GM19397 (cell line): ENCODE measurements around the gene DPH1.

Experiments
- ATAC-seq: cut with Tn5 transposase; IDR thresholded peaks from one replicate; pipeline ENCODE4 v1.9.1; 2021; ENCODE audit warnings: mild to moderate bottlenecking, moderate library complexity; ENCODE audit not compliant: unreplicated experiment

DPH1 gene

DNA sequence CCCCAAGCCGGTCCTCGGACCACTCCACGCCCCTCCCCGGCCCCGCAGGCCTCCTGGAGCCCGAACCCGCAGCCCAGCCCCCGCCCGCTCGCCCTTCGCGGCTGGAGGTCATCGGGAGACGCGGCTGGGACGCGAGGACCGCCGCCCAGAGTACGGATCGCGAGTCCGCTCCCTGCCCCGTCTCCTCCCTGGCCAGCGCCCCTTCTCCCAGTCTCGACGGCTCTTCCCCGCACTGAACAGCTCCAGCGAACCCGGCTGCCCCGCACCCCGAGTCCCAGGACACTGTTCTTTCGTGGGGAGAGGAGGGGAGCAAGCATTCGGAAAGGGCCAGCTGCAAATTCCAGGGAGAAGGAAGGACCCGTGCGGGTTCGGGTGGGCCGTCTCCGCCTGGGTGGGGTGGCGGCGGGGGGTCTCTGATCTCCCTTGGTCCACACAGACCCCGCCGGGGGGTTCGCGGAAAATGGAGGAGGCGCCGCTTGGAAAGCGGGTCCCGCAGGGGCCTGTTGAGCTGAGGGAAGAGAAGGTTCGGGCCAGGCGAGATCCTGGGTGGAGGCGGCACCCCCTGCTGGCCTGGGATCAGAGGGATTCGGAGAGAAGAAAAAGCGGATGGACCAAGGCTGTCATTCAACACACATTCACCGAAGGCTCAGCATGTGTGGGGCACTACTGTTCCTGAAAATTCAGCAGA, 4.2 kb upstream of the DPH1 start:
- ATAC-seq, result no peak

DNA sequence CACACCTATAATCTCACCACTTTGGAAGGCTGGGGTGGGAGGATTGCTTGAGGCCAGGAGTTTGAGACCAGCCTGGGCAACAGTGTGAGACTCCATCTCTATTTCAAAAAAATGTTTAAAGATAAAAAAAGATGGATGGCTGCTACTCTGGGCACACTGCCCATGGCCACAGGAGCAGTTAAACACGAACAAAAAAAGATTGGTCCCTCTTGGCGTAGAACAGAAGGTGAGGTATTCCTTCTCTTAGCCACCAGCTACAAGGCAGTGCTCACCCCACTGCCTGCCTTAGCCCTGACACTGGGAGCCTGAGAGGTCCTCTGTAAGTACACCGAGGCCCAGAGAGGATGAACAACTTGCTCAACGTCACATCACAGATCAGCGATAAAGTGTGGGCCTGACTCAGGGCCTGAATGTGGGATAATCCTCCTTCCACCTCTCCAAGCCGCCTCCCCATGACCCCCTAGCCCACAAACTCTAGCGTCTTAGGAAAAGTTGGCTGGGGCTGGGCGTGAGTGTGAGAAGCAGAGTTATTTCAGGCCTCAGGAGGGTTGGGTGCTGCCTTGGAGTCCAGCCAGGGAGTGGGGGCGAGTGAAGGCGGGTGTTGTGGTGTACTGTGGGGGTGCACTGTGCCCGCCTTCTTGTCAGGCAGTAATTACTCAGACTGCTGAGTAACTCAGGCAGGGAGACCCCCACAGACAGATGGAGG, 2.3 kb upstream of the DPH1 start:
- ATAC-seq, result no peak

DNA sequence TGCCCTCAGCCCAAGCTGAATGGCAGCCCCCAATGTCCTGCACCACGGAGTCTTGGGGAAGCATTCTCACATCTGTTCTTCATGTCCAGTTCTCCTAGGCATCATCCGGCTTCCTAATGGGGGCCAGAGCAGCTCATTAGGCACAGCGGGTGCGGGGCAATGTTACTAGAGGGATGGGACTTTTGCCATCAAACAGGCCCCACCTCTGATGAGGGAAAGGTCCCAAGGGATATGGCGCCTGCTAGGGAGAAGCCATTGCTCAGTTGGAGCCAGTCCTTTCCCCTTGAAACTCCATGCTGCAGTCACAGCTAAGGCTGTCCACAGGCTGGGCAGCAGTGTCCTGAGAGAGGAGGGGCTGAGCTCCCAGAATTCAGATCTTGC, 1.7 kb upstream of the DPH1 start:
- no peak for ATAC-seq

DNA sequence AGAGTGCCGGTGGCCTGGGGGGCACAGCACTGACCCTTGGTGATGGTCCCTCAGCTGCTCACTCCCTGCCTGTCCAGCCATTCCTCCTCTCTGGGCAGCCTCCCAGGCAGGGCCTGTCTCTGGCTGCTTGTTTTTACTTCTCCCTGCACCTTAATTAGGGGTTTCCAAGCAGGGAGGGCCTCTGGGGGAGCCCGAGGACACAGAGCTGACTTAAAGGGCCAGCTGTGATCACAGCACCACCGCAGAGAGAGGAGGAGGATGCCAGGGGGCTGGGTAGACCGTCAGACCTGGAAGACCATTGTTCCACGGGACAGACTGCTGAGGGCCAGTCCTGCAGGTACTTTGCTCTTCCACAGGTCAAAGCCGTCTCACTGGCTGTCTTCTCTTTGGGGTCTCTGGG, 1.2 kb upstream of the DPH1 start:
- ATAC-seq, result no peak

DNA sequence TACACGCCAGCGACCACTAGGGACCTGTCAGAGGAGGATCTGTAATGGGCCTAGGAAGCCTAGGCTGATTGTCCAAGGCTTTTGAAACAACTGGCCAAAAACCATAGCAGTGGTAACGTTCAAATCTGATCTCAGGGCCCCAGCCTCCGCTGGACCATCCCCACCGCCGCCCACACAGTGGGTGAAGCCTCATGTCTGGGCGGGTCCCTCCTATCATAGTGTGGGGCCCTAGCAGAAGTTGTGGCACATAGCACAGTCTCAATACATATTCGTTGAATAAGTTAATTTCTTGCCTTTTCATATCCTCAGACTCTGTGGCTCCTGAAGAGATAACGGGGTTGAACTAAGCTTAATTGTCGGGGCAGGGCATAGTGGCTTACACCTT, 818 bp downstream of the DPH1 start:
- ATAC-seq, result no peak

DNA sequence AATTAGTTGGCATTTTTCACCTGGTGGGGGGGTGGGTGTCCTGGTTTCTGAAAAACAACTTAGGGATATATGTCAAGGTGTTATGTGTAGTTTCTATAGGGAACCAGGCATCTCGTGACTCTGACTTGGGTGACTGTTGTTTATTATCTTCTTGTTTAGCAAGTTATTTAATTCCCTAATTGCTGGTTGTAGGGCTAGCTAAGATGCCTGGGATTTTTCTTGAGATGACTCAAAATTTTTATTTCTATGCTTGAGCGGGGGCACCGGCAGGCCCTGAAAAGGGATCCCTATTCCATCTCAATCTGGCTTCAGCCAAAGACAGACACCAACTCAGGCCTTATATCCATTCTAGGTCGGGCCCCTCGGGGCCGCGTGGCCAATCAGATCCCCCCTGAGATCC, 3.2 kb downstream of the DPH1 start:
- no peak for ATAC-seq

DNA sequence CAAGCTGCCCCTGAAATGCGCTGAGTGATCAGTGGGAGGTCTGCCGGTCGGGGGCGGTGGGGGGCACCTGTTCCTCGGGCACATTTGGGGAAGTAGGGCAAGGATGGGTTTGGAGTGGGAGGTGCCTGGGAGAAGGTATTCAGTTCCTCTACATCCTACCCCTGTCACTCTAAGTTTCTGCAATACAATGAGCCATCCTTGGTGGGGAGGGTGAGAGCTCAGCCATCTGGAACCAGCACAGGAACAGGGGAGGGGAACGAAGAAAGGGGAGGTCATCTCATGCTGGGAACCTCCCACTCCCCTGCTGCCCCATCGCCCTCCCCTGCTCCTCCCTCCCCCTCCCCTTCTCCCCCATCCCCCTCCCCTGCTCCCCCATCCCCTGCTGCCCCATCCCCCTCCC, 4.2 kb downstream of the DPH1 start:
- no peak for ATAC-seq

DNA sequence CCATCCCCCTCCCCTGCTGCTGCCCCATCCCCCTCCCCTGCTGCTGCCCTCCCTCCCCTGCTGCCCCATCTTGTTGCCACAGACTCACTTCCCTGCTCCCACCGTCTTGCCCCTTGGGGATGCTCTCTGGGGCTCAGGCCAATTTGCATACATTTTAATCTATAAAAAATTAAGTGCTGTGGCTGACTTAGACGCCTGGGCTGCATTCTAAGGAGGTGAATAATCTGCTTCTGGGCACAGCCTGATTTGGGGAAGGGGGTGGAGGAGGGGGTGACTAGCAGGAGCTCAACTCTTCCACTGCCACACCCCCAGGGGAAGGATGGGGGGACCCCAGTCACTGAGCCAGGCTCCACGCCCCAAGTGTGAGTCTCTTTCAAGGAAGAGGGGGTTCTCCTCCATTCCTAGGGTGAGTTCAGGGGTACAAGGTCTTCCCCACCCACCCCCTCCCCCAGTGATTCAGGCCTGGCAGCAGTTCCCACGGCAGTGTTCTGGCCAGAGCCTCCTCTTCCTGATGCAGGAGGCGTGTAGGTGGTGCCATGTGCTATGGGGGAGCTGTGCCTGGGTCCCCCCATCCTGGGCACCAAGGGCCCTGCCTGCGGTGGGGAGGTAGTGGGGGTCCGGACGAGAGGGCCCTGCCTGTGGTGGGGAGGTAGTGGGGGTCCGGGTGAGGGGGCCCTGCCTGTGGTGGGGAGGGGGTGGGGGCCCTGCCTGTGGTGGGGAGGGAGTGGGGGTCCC, 5.0 kb downstream of the DPH1 start:
- ATAC-seq, result no peak

DNA sequence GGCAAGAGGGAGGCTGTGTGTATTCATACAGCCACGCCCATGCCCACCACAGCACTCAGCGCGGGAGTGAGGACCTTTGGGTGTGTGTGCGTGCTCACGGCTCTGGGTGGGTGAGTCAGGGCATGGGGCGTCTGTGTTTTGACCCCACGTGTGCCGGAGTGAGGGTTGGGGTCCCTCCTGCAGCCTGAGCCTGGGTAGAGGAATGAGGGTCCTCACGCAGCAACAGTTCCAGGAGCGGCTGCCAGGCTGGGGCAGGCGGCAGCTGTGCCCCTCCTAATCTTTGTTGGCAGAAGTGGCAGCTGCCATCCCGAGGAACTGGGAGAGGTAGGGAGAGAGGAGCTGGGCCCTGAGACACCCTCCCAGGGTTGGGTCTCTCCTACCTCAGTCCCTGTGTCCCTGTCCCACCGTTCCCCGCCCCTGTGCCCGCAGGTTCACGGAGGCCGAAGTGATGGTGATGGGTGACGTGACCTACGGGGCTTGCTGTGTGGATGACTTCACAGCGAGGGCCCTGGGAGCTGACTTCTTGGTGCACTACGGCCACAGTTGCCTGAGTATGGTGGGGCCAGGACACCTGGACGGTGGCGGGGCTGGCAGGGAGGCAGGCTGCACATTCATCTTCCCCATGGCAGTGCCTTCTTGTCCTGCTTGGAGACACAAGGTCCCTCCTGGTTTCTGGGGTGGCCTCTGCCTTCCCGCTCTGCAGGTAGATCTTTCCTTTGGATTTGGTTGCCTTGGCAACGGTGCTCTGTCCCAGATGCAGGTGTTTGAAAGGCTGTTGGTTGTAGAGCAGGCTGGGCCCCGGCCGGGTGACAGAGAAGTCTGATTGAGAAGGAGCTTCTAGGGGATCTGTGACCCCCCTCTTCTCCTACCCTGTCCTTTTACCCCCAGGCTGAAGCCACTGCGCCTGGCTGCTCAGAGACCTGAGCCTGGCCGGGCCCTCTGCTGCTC, 5.9 kb downstream of the DPH1 start:
- ATAC-seq, result no peak

DNA sequence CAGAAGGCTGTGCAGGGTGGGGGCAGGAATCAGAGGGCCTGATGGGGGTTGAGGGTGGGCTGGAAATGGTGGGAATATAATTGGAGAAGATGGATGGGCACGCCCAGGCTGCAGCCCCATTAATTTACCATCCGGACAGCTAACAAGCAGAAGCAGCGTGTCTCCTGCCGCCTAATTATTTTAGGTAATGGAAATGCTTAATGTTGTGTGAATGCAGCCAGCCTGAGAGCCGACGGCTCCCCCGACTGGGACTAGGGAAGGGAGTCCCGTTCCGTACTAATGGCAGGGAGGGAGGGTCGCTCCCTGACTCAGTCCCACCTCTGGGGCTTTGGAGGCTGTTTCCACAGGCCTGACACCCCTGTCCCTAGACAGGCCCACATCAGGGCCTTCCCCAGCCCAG, 7.2 kb downstream of the DPH1 start:
- no peak for ATAC-seq

DNA sequence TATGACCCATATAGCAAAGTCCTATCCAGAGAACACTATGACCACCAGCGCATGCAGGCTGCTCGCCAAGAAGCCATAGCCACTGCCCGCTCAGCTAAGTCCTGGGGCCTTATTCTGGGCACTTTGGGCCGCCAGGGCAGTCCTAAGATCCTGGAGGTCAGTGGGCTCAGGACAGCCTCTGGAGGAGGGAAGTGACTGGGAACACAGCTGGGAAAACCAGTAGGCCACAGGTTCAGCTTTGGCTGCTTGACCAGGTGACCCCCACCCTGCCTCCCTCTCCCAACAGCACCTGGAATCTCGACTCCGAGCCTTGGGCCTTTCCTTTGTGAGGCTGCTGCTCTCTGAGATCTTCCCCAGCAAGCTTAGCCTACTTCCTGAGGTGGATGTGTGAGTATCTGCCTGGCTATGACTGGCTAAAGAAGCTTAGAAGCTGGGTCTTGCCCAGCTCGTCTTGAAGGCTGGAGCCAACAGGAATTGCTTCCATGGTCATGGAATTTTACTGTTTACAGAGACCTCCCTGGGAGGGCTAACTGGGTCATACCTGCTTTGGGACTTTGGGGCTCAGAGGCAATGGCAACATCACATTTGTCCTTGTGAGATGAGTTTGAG, 10.4 kb downstream of the DPH1 start:
- ATAC-seq, result no peak

DNA sequence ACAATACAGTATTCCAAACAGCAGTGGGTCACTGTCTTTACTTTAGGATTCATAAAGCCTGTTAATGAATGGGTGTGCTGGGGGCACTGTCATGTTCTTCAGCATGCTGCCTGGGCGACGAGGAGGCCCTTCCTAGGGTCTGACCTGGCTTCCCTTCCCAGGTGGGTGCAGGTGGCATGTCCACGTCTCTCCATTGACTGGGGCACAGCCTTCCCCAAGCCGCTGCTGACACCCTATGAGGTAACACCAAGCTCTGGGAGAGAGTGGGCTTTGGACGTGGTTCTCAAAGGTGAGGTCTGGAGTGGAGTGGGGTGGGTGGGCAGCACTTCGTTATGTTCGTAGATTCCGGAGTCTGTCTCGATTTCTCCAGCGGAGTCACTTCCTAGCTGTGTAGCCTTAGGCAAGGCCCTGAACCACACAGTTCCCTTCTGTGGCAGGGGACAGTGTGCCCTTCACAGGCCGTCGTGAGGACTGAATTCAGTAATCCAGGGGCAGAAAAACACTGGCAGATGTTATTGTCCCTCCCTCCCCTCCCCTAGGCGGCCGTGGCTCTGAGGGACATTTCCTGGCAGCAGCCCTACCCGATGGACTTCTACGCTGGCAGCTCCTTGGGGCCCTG, 11.1 kb downstream of the DPH1 start:
- no peak for ATAC-seq

DNA sequence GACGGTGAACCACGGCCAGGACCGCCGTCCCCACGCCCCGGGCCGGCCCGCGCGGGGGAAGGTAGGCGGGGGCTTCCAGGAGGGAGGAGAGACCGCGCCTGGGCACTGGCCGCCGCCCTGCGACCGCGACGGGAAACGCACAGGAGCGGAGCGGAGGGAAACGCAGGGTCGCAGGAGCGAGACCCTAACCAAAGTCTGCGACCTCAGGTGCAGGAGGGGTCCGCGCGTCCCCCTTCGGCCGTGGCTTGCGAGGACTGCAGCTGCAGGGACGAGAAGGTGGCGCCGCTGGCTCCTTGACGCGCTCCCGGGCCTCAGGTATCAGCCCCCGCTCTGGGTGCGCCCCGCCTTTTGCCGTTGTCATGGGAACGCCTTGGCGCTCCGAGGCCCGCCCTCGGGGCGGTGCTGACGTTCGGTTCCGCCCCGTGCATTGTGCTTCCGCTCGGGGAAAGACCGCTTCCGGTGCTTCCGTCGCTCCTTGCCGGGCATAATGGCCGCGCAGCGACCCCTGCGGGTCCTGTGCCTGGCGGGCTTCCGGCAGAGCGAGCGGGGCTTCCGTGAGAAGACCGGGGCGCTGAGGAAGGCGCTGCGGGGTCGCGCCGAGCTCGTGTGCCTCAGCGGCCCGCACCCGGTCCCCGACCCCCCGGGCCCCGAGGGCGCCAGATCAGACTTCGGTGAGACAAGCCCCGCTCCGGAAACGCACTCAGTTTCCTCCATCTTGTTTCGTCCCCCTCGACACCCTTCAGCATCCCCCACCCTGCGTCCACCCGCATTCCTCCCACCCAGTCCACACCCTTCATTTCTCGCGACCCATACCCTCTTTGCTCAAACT, 11.8 kb downstream of the DPH1 start, which contains the start of gene OVCA2:
TSS of gene OVCA2 (plus strand) at position 462 of the 829 bp plus-strand sequence. CDS start at position 488, 26 bp downstream.
- peak; percentile 95 for ATAC-seq

DNA sequence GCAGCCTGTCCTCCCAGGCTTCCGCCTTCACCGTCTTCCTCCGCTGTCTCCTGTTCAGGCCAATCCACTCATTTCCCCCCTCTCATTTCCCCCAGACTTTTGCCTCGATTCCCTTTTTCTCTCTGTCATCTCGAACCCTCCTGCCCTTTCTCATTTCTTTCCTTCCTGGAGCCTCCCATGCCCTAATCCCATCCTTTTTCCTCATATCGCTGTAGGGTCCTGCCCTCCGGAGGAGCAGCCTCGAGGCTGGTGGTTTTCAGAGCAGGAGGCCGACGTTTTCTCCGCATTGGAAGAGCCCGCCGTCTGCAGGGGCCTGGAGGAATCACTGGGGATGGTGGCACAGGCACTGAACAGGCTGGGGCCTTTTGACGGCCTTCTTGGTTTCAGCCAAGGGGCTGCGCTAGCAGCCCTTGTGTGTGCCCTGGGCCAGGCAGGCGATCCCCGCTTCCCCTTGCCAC, 12.5 kb downstream of the DPH1 start:
- no peak for ATAC-seq

DNA sequence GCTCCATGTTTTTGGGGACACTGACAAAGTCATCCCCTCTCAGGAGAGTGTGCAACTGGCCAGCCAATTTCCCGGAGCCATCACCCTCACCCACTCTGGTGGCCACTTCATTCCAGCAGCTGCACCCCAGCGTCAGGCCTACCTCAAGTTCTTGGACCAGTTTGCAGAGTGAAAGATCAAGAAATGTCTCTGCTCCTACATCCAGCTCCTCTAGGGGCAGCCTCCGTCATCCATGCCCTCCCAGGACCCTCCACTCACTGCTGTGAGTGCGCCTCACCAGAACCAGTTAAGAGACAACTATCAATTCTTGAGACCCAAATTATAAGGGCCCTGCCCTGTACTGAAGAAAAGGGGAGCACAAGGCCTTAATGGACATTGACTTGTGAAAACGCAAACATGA, 13.0 kb downstream of the DPH1 start:
- ATAC-seq, result no peak

DNA sequence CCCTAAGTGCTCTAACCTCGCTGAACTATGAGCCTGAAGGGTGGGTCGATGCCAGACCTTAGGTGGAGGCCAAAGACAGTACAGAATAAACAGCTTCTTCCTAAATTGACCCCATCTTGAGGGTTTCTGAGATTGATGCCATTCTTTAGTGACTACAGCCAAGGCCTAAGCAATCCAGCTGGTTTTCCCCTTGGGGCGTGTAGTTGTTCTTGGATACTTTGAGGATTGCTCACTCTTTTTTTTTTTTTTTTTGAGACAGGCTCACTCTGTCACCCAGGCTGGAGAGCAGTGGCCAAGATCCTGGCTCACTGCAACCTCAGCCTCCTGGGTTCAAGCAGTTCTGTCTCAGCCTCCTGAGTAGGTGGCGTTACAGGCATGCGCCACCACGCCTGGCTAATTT, 13.8 kb downstream of the DPH1 start:
- no peak for ATAC-seq

DNA sequence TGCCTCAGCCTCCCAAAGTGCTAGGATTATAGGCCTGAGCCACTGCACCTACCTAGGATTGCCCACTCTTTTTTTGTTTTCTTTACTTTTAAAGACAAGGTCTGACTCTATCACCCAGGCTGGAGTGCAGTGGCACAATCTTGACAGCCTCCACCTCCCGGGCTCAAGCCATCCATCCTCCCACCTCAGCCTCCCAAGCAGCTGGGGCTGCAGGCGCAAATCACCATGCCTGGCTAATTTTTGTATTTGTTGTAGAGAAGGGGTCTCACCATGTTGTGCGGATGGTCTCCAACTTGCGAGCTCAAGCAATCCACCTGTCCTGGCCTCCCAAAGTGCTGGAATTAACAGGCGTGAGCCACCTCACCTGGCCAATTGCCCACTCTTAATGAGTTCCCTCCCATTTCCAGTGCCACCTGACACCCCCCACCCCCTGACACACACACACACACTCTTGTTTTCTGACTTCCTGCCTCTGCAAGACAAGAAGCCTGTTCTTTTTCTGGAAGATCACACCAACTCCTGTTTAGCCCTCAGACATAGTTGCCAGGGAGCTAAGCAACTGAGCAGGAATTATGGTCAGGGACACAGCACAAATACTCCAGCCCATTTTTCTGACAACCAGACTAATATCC, 14.4 kb downstream of the DPH1 start:
- no peak for ATAC-seq

DNA sequence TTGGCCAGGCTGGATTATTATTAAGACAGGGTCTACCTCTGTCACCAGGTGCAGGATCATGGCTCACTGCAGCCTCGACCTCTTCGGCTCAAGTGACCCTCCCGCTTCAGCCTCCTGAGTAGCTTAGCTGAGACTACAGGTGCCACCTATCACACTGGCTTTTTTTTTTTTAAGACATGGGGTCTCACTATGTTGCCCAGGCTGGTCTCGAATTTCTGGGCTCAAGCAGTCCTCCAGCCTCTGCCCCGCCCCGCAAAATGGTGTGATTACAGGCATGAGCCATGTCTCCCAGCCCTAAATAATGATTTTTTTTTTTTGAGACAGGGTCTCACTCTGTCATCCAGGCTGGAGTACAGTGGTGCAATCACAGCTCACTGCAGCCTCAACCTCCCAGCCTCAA, 17.6 kb downstream of the DPH1 start:
- no peak for ATAC-seq

DNA sequence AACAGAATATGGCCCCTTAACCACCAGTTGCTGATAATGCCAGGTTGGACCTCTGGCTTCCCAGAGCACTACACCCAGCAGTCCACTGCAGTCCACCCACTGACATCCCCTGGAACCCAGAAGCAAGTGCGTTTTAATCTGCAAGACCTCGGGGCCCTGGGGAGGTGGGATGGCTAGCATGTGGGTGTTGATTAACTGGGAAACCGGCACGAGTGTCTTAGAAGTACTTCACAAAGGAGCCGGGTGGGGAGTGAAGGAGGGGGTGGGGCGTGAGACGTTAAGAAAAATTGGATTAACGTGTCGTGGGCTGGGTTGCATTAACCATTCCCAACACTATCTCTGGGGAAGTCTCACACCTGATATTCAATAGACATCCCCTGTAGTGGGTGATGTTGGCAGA, 18.9 kb downstream of the DPH1 start:
- ATAC-seq, result no peak
